Keratinocyte (primary cell): ENCODE data around the gene DPF3. TPM values are rescaled to one million over a fixed set of nuclear protein-coding genes. Genes with fewer than 3 reads are reported as not detected.

Experiments
- DNase-seq: peaks from one replicate; pipeline ENCODE4 v3.0.0-alpha.2; 2011; ENCODE audit warnings: low read depth, missing footprints, low spot score
- FAIRE-seq: peaks from 2 replicates; lab custom pipeline; 2011; peaks lifted over from hg19 to GRCh38; lab: Jason Lieb, UNC
- H2AFZ ChIP-seq: 2 replicates; pipeline ENCODE4 v1.6.0; 2012; ENCODE audit warnings: low read length, control low read depth, inconsistent platforms; ENCODE audit not compliant: control insufficient read depth
- H3K27ac ChIP-seq: 2 replicates; pipeline ENCODE4 v1.5.1; 2011; ENCODE audit warnings: low read length; ENCODE audit not compliant: control insufficient read depth, insufficient read depth
- H3K27me3 ChIP-seq: 3 replicates; pipeline ENCODE4 v1.6.0; 2011; ENCODE audit warnings: low read length; ENCODE audit not compliant: control insufficient read depth, insufficient read depth; ENCODE audit errors: extremely low read depth
- H3K36me3 ChIP-seq, 2 experiments: 2 replicates in 1 of 2; 3 replicates in 1 of 2; pipeline ENCODE4 v1.5.1; 2011; ENCODE audit warnings: low read length in 2 of 2, mild to moderate bottlenecking in 1 of 2; ENCODE audit not compliant: control insufficient read depth in 2 of 2, insufficient read depth in 2 of 2; ENCODE audit errors: extremely low read depth in 1 of 2
- H3K4me1 ChIP-seq: 3 replicates; pipeline ENCODE4 v1.5.1; 2011; ENCODE audit warnings: low read length; ENCODE audit not compliant: control insufficient read depth, insufficient read depth; ENCODE audit errors: extremely low read depth
- H3K4me2 ChIP-seq: 3 replicates; pipeline ENCODE4 v1.6.0; 2011; ENCODE audit warnings: low read depth, low read length; ENCODE audit not compliant: control insufficient read depth, insufficient read depth; ENCODE audit errors: extremely low read depth
- H3K4me3 ChIP-seq, 3 experiments: fragments of 200-600 bp in 1 of 3; sonication (generic) in 1 of 3; 2 replicates in 2 of 3; 3 replicates in 1 of 3; pipeline ENCODE4 v1.5.1; 2011 to 2016; ENCODE audit warnings: low read length in 3 of 3, mild to moderate bottlenecking in 3 of 3, control low read depth in 2 of 3, inconsistent platforms in 1 of 3, low read depth in 1 of 3, mixed read lengths in 1 of 3, mixed run types in 1 of 3, moderate library complexity in 1 of 3; ENCODE audit not compliant: control insufficient read depth in 2 of 3, insufficient read depth in 2 of 3; ENCODE audit errors: extremely low read depth in 1 of 3
- H3K79me2 ChIP-seq: 2 replicates; pipeline ENCODE4 v1.6.0; 2012; ENCODE audit warnings: low read length; ENCODE audit not compliant: control insufficient read depth, insufficient read depth
- H3K9ac ChIP-seq: 3 replicates; pipeline ENCODE4 v1.6.0; 2011; ENCODE audit warnings: low read length; ENCODE audit not compliant: control insufficient read depth, insufficient read depth; ENCODE audit errors: extremely low read depth
- H3K9me1 ChIP-seq: 3 replicates; pipeline ENCODE4 v1.6.0; 2011; ENCODE audit warnings: low read length; ENCODE audit not compliant: control insufficient read depth, insufficient read depth; ENCODE audit errors: extremely low read depth
- H3K9me3 ChIP-seq: 2 replicates; pipeline ENCODE4 v1.5.1; 2012; ENCODE audit warnings: low read depth, low read length; ENCODE audit not compliant: control insufficient read depth
- H4K20me1 ChIP-seq: 3 replicates; pipeline ENCODE4 v1.6.0; 2011; ENCODE audit warnings: low read length; ENCODE audit not compliant: control insufficient read depth, insufficient read depth; ENCODE audit errors: extremely low read depth
- EZH2 ChIP-seq: IDR thresholded peaks from one replicate; pipeline ENCODE4 v1.6.1; 2012; ENCODE audit warnings: inconsistent platforms, mild to moderate bottlenecking, low read length, moderate library complexity
- dilution Hi-C: fragments of 300-500 bp; cut with MboI; formaldehyde crosslinking; loops from one replicate; pipeline ENCODE4 v1.7.0; 2020; ENCODE audit warnings: low sequenced_read_pairs; ENCODE audit not compliant: extremely low pct_ligation_motif_present
- polyA plus RNA-seq, 5 experiments: library from polyadenylated mRNA; depleted of rRNA in 3 of 5; stranded (reverse) in 3 of 5; stranded (forward) in 1 of 5; unstranded in 1 of 5; fragments of >200 nt; gene quantifications; 1 replicate in 1 of 5; 2 replicates in 3 of 5; 3 replicates in 1 of 5; pipeline versions ENCODE4 v1.2.1 to v1.2.3, GENCODE V29; 2011 to 2012; ENCODE audit warnings: missing spikeins in 2 of 5, low read depth in 1 of 5, low replicate concordance in 1 of 5
- TF ChIP-seq, protein P1 (sequence below), 3 experiments: IDR thresholded peaks in 1 of 3; conservative IDR thresholded peaks in 1 of 3; optimal IDR thresholded peaks in 1 of 3; 2 replicates in 2 of 3; 3 replicates in 1 of 3; pipeline versions ENCODE3 to v1.5.1; 2011; ENCODE audit warnings: low read length in 3 of 3, mild to moderate bottlenecking in 3 of 3, moderate library complexity in 2 of 3, control low read depth in 1 of 3, inconsistent platforms in 1 of 3; ENCODE audit not compliant: insufficient read depth in 2 of 3; ENCODE audit errors: extremely low read depth in 1 of 3

Gene DPF3
- polyA plus RNA-seq, 1 donor (not counting 4 experiments of a cell fraction or from before 2014, with no cell fraction given) = 1.1 TPM

DNA sequence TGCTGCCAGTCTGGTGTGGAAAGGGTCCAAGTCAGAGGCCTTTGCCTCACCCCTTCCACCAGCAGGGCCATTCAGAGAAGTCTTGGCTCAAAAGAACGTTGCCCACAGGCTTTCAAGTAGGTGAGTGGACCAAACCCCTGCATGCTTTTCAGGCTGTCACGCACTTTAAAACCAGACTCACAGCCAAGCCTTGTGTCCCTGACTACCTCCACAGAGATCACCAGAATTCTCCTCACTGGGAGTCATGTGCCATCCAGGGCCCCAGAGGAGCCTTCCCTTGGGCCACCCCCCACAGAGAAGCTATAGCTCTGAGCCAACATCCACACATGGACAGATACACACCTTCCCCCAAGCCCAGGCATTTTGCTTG lies 283.1 kb downstream of the DPF3 start:
- dilution Hi-C loops = no loop called here
- no peak overlapping the region for H3K9ac ChIP-seq
- H3K79me2 ChIP-seq = no peaks in the 10 kb centered on the region
- H3K9me3 ChIP-seq = no peaks in the 10 kb centered on the region
- no peak overlapping the region for H3K27ac ChIP-seq
- no peak for DNase-seq
- H3K4me1 ChIP-seq = peaks cover 30% of the 10 kb centered on the region
- no peak overlapping the region for H3K4me2 ChIP-seq
- no peak for FAIRE-seq
- no peaks in the 10 kb centered on the region for H3K36me3 ChIP-seq
- no peaks in the 10 kb centered on the region for H4K20me1 ChIP-seq
- no peak for TF ChIP-seq EZH2
- TF ChIP-seq, protein P1, sequence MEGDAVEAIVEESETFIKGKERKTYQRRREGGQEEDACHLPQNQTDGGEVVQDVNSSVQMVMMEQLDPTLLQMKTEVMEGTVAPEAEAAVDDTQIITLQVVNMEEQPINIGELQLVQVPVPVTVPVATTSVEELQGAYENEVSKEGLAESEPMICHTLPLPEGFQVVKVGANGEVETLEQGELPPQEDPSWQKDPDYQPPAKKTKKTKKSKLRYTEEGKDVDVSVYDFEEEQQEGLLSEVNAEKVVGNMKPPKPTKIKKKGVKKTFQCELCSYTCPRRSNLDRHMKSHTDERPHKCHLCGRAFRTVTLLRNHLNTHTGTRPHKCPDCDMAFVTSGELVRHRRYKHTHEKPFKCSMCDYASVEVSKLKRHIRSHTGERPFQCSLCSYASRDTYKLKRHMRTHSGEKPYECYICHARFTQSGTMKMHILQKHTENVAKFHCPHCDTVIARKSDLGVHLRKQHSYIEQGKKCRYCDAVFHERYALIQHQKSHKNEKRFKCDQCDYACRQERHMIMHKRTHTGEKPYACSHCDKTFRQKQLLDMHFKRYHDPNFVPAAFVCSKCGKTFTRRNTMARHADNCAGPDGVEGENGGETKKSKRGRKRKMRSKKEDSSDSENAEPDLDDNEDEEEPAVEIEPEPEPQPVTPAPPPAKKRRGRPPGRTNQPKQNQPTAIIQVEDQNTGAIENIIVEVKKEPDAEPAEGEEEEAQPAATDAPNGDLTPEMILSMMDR (optimal IDR thresholded peaks at IDR 0.05 in 1 of 3, IDR thresholded peaks at IDR 0.05 in 1 of 3, conservative IDR thresholded peaks at IDR 0.05 in 1 of 3; ENCODE audit: extremely low read depth in 1 of 3, insufficient read depth in 2 of 3, low read length in 3 of 3) = no peak
- no peaks in the 10 kb centered on the region for H3K9me1 ChIP-seq
- H2AFZ ChIP-seq = no peak overlapping the region
- H3K4me3 ChIP-seq = no peak overlapping the region
- no peaks in the 10 kb centered on the region for H3K27me3 ChIP-seq

GRCh38 chr14:72610096-72610830 lies 283.6 kb downstream of the DPF3 start:
- dilution Hi-C loops = no loop called here
- H3K4me1 ChIP-seq = peaks cover 24% of the 10 kb centered on the region
- H3K9ac ChIP-seq = no peak overlapping the region
- H3K79me2 ChIP-seq = no peaks in the 10 kb centered on the region
- no peaks in the 10 kb centered on the region for H4K20me1 ChIP-seq
- H3K27ac ChIP-seq = no peak overlapping the region
- no peaks in the 10 kb centered on the region for H3K36me3 ChIP-seq
- no peaks in the 10 kb centered on the region for H3K9me3 ChIP-seq
- DNase-seq (peak; percentile 4), FAIRE-seq (peak; percentile 43)
- no peaks in the 10 kb centered on the region for H3K9me1 ChIP-seq
- H3K4me3 ChIP-seq = no peak overlapping the region
- H3K27me3 ChIP-seq = no peaks in the 10 kb centered on the region
- no peak overlapping the region for H2AFZ ChIP-seq
- TF ChIP-seq EZH2 = no peak
- TF ChIP-seq, protein P1 (optimal IDR thresholded peaks at IDR 0.05 in 1 of 3, IDR thresholded peaks at IDR 0.05 in 1 of 3, conservative IDR thresholded peaks at IDR 0.05 in 1 of 3; ENCODE audit: extremely low read depth in 1 of 3, insufficient read depth in 2 of 3, low read length in 3 of 3) = no peak
- H3K4me2 ChIP-seq = no peak overlapping the region
